GM23338 (cell line): ENCODE measurements around the gene SULT1A2.
"Not testable (repeated sequence)": the region's sequence is repeated elsewhere in the genome, so short reads cannot be mapped to it uniquely, and the experiment has no call there.

Experiments
- EZH2 ChIP-seq: fragments of 200-600 bp; sonication (generic); IDR thresholded peaks from one replicate; pipeline ENCODE4 v1.8.0; 2017; ENCODE audit warnings: antibody characterized with exemption, mild to moderate bottlenecking, low read depth; ENCODE audit not compliant: unreplicated experiment
- NANOG ChIP-seq: IDR thresholded peaks from 2 replicates; pipeline ENCODE4 v1.6.1; 2016; ENCODE audit warnings: antibody characterized with exemption, borderline replicate concordance
- POLR2AphosphoS5 ChIP-seq: IDR thresholded peaks from 2 replicates; pipeline ENCODE4 v1.6.1; 2016; ENCODE audit warnings: antibody characterized with exemption, low read depth
- ZNF114 ChIP-seq: fragments of 250-450 bp; sonication (Bioruptor Pico); IDR thresholded peaks from 2 replicates; pipeline ENCODE4 v1.5.0; 2020; ENCODE audit warnings: mild to moderate bottlenecking, moderate library complexity
- ZNF331 ChIP-seq: fragments of 250-450 bp; sonication (Bioruptor Pico); IDR thresholded peaks from 2 replicates; pipeline ENCODE4 v1.5.0; 2020; ENCODE audit warnings: low read depth, mild to moderate bottlenecking, moderate library complexity
- TF ChIP-seq, protein P1 (sequence below), 2 experiments: fragments of 200-600 bp in 1 of 2; sonication (generic) in 1 of 2; conservative IDR thresholded peaks; 2 replicates each; pipeline versions ENCODE4 v1.5.1 to v1.6.1; 2016 to 2017; ENCODE audit warnings: antibody characterized with exemption in 2 of 2, low read depth in 2 of 2, mild to moderate bottlenecking in 2 of 2, moderate library complexity in 1 of 2
- TF ChIP-seq, protein P2 (sequence below): IDR thresholded peaks from one replicate; pipeline ENCODE4 v1.6.1; 2018; ENCODE audit warnings: antibody characterized with exemption; ENCODE audit not compliant: unreplicated experiment

DNA sequence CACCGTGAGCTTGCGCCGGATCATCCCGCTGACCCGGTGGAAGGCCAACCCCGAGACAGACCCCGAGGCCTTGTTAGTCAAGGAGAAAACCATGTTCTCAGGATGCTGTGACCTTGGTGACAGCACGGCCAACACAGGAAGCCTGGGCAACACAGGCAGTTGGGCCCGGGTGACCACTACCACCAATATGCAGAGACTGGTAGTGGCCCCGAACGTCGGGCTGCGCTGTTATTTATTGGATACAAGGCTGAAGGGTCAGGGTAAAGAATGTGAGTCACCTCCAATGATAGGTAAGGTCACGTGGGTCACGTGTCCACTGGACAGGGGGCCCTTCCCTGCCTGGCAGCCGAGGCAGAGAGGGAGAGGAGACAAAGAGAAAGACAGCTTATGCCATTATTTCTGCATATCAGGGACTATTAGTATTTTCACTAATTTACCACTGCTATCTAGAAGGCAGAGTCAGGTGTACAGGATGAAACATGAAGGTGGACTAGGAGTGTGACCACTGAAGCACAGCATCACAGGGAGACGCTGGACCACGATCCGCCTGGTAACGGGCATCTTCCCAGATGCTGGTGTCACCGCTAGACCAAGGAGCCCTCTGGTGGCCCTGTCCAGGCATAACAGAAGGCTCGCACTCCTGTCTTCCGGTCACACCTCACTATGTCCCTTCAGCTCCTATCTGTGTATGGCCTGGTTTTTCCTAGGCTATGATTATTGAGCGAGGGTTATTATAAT, 18.8 kb upstream of the SULT1A2 start:
- TF ChIP-seq, protein P1, sequence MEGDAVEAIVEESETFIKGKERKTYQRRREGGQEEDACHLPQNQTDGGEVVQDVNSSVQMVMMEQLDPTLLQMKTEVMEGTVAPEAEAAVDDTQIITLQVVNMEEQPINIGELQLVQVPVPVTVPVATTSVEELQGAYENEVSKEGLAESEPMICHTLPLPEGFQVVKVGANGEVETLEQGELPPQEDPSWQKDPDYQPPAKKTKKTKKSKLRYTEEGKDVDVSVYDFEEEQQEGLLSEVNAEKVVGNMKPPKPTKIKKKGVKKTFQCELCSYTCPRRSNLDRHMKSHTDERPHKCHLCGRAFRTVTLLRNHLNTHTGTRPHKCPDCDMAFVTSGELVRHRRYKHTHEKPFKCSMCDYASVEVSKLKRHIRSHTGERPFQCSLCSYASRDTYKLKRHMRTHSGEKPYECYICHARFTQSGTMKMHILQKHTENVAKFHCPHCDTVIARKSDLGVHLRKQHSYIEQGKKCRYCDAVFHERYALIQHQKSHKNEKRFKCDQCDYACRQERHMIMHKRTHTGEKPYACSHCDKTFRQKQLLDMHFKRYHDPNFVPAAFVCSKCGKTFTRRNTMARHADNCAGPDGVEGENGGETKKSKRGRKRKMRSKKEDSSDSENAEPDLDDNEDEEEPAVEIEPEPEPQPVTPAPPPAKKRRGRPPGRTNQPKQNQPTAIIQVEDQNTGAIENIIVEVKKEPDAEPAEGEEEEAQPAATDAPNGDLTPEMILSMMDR (conservative IDR thresholded peaks at IDR 0.05; ENCODE audit: low read depth in 2 of 2), result peak; percentile 69 to 75
- TF ChIP-seq, protein P2, sequence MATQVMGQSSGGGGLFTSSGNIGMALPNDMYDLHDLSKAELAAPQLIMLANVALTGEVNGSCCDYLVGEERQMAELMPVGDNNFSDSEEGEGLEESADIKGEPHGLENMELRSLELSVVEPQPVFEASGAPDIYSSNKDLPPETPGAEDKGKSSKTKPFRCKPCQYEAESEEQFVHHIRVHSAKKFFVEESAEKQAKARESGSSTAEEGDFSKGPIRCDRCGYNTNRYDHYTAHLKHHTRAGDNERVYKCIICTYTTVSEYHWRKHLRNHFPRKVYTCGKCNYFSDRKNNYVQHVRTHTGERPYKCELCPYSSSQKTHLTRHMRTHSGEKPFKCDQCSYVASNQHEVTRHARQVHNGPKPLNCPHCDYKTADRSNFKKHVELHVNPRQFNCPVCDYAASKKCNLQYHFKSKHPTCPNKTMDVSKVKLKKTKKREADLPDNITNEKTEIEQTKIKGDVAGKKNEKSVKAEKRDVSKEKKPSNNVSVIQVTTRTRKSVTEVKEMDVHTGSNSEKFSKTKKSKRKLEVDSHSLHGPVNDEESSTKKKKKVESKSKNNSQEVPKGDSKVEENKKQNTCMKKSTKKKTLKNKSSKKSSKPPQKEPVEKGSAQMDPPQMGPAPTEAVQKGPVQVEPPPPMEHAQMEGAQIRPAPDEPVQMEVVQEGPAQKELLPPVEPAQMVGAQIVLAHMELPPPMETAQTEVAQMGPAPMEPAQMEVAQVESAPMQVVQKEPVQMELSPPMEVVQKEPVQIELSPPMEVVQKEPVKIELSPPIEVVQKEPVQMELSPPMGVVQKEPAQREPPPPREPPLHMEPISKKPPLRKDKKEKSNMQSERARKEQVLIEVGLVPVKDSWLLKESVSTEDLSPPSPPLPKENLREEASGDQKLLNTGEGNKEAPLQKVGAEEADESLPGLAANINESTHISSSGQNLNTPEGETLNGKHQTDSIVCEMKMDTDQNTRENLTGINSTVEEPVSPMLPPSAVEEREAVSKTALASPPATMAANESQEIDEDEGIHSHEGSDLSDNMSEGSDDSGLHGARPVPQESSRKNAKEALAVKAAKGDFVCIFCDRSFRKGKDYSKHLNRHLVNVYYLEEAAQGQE, result not testable (repeated sequence)
- TF ChIP-seq POLR2AphosphoS5; ZNF331; NANOG; EZH2; ZNF114 (CRISPR knock-in tag): not testable (repeated sequence)
